BE2C (cell line): ENCODE results near the gene NAMPT. TPM values are rescaled to one million over a fixed set of nuclear protein-coding genes. Genes with fewer than 3 reads are reported as not detected.

Experiments
- DNase-seq: peaks from one replicate; pipeline ENCODE4 v3.0.0-alpha.2; 2020
- H3K27me3 ChIP-seq: fragments of 250-450 bp; sonication (Bioruptor Pico); 2 replicates; pipeline ENCODE4 v1.5.1; 2020; ENCODE audit warnings: mild to moderate bottlenecking
- H3K36me3 ChIP-seq: fragments of 250-450 bp; sonication (Bioruptor Pico); 2 replicates; pipeline ENCODE4 v1.5.1; 2020; ENCODE audit warnings: mild to moderate bottlenecking
- H3K4me1 ChIP-seq: fragments of 250-450 bp; sonication (Bioruptor Pico); 2 replicates; pipeline ENCODE4 v1.5.1; 2020
- H3K4me3 ChIP-seq: 2 replicates; pipeline ENCODE4 v1.5.1; 2011; ENCODE audit warnings: low read depth, low read length
- H3K9me3 ChIP-seq: fragments of 250-450 bp; sonication (Bioruptor Pico); 2 replicates; pipeline ENCODE4 v1.5.1; 2020
- CTCF ChIP-seq: IDR thresholded peaks from 2 replicates; pipeline ENCODE4 v1.5.1; 2012; ENCODE audit warnings: mild to moderate bottlenecking, low read depth, low read length
- polyA plus RNA-seq: library from polyadenylated mRNA; unstranded; fragments of >200 nt; gene quantifications from one replicate; pipeline ENCODE4 v1.2.1, GENCODE V29; 2012; ENCODE audit warnings: low read depth, missing spikeins; ENCODE audit not compliant: insufficient read length, insufficient read depth

NAMPT gene
- polyA plus RNA-seq: 14.1 TPM

GRCh38 chr7:106284714-106285050 is at the start of gene NAMPT:
Gene NAMPT, minus strand, starts transcription at chr7:106284983. Its CDS starts 99 bp downstream, at chr7:106284884.
- Histone ChIP-seq H3K4me3 (peak within 1 kb of the TSS; percentile 91), H3K36me3 (no peaks in the 10 kb centered on the region), H3K9me3 (no peaks in the 10 kb centered on the region), H3K4me1 (no peaks in the 10 kb centered on the region; the same call in 1 of the 2 replicates), H3K27me3 (no peaks in the 10 kb centered on the region)
- DNase-seq: no peak
- TF ChIP-seq CTCF: no peak

DNA sequence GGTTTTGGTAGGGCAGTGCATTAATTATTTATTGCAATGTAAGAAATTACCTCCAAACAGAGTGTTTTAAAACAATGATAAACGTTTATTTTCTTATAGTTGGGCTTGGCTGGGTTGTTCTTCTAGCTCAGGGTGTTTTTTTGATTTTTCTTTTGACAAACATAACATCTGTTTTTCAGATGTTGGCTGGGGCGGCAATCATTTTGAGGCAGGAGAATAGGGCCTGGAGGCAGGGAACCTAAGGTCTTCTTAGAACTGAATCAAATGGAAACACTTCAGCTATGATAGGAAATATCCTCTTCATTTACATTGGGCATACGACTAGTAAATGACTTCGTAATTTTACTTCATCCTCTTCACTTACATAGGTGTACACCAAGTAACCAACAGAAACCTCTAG is 47.4 kb upstream of the NAMPT start:
- peaks cover 4% of the 10 kb centered on the region; the same call in 1 of the 2 replicates for H3K27me3 ChIP-seq
- no peak for DNase-seq
- no peaks in the 10 kb centered on the region for H3K4me1 ChIP-seq
- no peak overlapping the region for H3K4me3 ChIP-seq
- TF ChIP-seq CTCF: no peak
- no peaks in the 10 kb centered on the region for H3K36me3 ChIP-seq
- no peaks in the 10 kb centered on the region for H3K9me3 ChIP-seq

DNA sequence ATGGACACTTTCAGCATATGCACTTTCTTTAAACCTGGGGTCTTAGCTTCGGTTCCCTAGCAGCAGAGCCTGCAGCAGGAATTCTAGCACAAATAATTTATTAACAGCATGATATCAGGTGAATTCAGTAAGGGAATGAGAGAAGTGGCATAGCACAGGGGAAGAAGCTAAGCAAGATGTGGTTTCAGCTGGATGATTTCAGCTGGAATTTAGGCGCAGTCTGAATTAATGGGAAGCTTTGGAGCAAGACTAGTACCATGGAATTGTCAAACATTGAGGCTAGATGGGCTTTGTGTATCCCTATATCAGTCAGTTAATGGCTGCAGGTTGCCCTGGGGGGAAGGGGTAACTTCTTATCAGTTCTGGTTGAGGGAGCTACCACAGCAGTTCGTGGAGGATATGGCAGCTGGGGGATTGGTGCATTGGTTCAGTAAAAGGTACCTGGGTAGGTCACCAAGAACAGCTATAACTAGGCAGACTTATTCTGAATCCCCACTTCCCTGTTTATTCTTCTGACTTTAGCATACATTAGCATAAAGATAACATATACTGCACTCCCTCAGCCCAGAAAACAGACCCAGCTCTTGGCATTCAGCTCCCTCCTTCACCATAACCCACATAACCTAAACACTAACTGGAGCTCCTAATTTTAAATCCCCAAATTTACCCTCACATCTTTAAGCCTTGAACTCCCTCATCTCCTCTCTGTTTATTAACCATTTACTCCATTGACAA is 46.8 kb upstream of the NAMPT start:
- H3K4me3 ChIP-seq: no peak overlapping the region
- H3K9me3 ChIP-seq: no peaks in the 10 kb centered on the region
- peaks cover 4% of the 10 kb centered on the region; the same call in 1 of the 2 replicates for H3K27me3 ChIP-seq
- TF ChIP-seq CTCF: no peak
- H3K4me1 ChIP-seq: no peaks in the 10 kb centered on the region
- DNase-seq: no peak
- no peaks in the 10 kb centered on the region for H3K36me3 ChIP-seq

- no peak for TF ChIP-seq CTCF
- H3K36me3 ChIP-seq: no peaks in the 10 kb centered on the region
- no peak for DNase-seq
- no peaks in the 10 kb centered on the region for H3K9me3 ChIP-seq
- no peaks in the 10 kb centered on the region; the same call in 1 of the 2 replicates for H3K27me3 ChIP-seq
- no peak overlapping the region for H3K4me3 ChIP-seq
- H3K4me1 ChIP-seq: no peaks in the 10 kb centered on the region
Observed at GRCh38 chr7:106329971-106330733, 45.4 kb upstream of the NAMPT start.

GRCh38 chr7:106329408-106329807 is 44.6 kb upstream of the NAMPT start:
- no peaks in the 10 kb centered on the region for H3K36me3 ChIP-seq
- no peak for TF ChIP-seq CTCF
- no peaks in the 10 kb centered on the region for H3K9me3 ChIP-seq
- H3K4me3 ChIP-seq: no peak overlapping the region
- no peaks in the 10 kb centered on the region; the same call in 1 of the 2 replicates for H3K27me3 ChIP-seq
- DNase-seq: no peak
- H3K4me1 ChIP-seq: no peaks in the 10 kb centered on the region
